ENCODE data around the gene PSMB7.

Gene PSMB7

DNA sequence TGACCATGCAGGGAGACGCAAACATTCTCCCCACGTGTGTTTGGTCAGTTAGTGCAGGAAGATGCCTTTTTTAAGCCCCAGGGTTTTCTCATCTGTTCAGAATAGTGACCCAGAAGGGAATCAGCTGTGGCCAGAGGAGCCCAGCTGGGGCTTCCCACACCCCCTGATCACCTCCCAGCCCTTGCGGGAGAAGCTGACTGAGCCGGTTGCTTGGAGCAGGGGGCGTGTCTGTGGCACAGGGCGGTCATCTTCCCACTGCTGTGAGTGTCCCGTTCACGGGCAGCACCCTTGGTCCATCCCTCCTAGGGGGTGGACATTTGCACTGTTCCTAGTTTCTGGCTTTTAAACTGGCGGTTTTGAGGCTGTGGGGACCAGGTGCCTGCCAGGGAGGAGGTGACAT lies 87.8 kb downstream of the PSMB7 start:
- Mint-ChIP-seq H3K4me1 (peaks cover 5% of the 10 kb centered on the region), H3K36me3 (no peaks in the 10 kb centered on the region), H3K27ac (no peak overlapping the region), H3K9me3 (no peaks in the 10 kb centered on the region), H3K27me3 (no peaks in the 10 kb centered on the region), H3K4me3 (no peak overlapping the region)
- CTCF ChIA-PET, result interaction anchor here (1.0 kb wide), 1 partner anchor 25 kb away, joined by 3 read pairs; no protein-coding TSS in a partner anchor
- no peak for DNase-seq

DNA sequence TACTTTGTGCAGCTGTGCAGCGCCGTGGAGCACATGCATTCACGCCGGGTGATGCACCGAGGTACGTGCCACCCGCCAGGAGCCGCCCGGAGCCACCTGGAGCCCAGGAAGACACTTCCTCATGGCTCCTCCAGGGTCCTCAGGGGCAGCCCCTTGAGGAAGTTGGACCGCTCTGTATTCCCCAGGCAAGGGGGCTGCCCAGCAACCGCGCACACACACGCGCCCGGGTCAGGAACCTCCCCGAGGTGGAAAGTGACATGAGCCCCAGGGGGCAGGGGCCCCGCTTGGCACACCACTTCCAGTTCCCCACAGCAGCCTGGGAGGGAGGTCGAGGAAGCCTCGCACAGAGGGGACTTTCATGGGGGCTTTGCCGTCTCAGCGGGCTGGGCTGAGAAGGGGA lies 88.9 kb downstream of the PSMB7 start:
- DNase-seq, result no peak
- Mint-ChIP-seq H3K4me1 (peaks cover 6% of the 10 kb centered on the region), H3K27ac (no peak overlapping the region), H3K27me3 (no peaks in the 10 kb centered on the region), H3K9me3 (no peaks in the 10 kb centered on the region), H3K36me3 (no peaks in the 10 kb centered on the region), H3K4me3 (no peak overlapping the region)
- CTCF ChIA-PET, result no interaction called here

- no peak overlapping the region for H3K27ac Mint-ChIP-seq
- H3K9me3 Mint-ChIP-seq, result no peaks in the 10 kb centered on the region
- H3K27me3 Mint-ChIP-seq, result no peaks in the 10 kb centered on the region
- DNase-seq, result no peak
- H3K4me1 Mint-ChIP-seq, result peaks cover 6% of the 10 kb centered on the region
- CTCF ChIA-PET, result interaction anchor here (1.0 to 3.7 kb wide), 2 partner anchors 20 to 199 kb away, joined by 3 to 19 read pairs; no protein-coding TSS in a partner anchor
- H3K4me3 Mint-ChIP-seq, result no peak overlapping the region
- H3K36me3 Mint-ChIP-seq, result no peaks in the 10 kb centered on the region
Observed at GRCh38 chr9:124325816-124326215, 89.4 kb downstream of the PSMB7 start.

GRCh38 chr9:124323904-124324303 lies 91.3 kb downstream of the PSMB7 start:
- Mint-ChIP-seq H3K36me3 (no peaks in the 10 kb centered on the region), H3K27ac (no peak overlapping the region), H3K9me3 (no peaks in the 10 kb centered on the region), H3K4me3 (no peak overlapping the region), H3K4me1 (peaks cover 8% of the 10 kb centered on the region), H3K27me3 (no peaks in the 10 kb centered on the region)
- CTCF ChIA-PET, result interaction anchor here (1.1 to 3.7 kb wide), 2 partner anchors 17 to 197 kb away, joined by 3 to 19 read pairs; no protein-coding TSS in a partner anchor
- DNase-seq, result no peak

GRCh38 chr9:124322618-124323432 lies 92.4 kb downstream of the PSMB7 start:
- H3K36me3 Mint-ChIP-seq, result no peaks in the 10 kb centered on the region
- no peak overlapping the region for H3K4me3 Mint-ChIP-seq
- no peaks in the 10 kb centered on the region for H3K27me3 Mint-ChIP-seq
- no peak for DNase-seq
- peaks cover 8% of the 10 kb centered on the region for H3K4me1 Mint-ChIP-seq
- H3K27ac Mint-ChIP-seq, result no peak overlapping the region
- H3K9me3 Mint-ChIP-seq, result no peaks in the 10 kb centered on the region
- CTCF ChIA-PET, result interaction anchor here (0.9 to 3.7 kb wide), 3 partner anchors 11 to 196 kb away, joined by 3 to 19 read pairs (median 4); no protein-coding TSS in a partner anchor

DNA sequence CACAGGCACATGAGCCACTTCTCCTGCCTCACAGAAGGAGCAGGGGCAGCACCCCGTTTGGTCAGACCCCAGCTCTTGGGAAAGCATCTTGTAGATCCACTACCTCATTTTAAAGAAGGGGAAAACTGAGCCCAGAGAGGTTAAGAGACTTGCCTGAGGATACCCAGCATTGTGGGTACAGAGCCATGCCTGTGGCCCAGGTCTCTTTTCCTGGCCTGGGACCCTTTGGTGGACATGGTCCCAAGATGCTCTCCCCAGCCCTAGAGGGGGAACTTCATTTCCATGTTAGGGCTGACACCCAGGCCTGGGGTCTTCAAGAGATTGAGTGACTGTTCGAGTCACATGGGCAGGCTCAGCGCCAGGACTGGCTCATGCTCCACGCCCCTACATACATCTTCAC lies 93.3 kb downstream of the PSMB7 start:
- DNase-seq, result no peak
- Mint-ChIP-seq H3K9me3 (no peaks in the 10 kb centered on the region), H3K27me3 (no peaks in the 10 kb centered on the region), H3K4me3 (no peak overlapping the region), H3K36me3 (no peaks in the 10 kb centered on the region), H3K4me1 (peaks cover 8% of the 10 kb centered on the region), H3K27ac (no peak overlapping the region)
- CTCF ChIA-PET, result no interaction called here

- CTCF ChIA-PET, result interaction anchor here (2.7 kb wide), 1 partner anchor 195 kb away, joined by 20 read pairs; no protein-coding TSS in a partner anchor
- Mint-ChIP-seq H3K27me3 (no peaks in the 10 kb centered on the region), H3K4me1 (peaks cover 8% of the 10 kb centered on the region), H3K27ac (no peak overlapping the region), H3K9me3 (no peaks in the 10 kb centered on the region), H3K36me3 (no peaks in the 10 kb centered on the region), H3K4me3 (no peak overlapping the region)
- no peak for DNase-seq
Observed at GRCh38 chr9:124321416-124321815, 93.8 kb downstream of the PSMB7 start.

DNA sequence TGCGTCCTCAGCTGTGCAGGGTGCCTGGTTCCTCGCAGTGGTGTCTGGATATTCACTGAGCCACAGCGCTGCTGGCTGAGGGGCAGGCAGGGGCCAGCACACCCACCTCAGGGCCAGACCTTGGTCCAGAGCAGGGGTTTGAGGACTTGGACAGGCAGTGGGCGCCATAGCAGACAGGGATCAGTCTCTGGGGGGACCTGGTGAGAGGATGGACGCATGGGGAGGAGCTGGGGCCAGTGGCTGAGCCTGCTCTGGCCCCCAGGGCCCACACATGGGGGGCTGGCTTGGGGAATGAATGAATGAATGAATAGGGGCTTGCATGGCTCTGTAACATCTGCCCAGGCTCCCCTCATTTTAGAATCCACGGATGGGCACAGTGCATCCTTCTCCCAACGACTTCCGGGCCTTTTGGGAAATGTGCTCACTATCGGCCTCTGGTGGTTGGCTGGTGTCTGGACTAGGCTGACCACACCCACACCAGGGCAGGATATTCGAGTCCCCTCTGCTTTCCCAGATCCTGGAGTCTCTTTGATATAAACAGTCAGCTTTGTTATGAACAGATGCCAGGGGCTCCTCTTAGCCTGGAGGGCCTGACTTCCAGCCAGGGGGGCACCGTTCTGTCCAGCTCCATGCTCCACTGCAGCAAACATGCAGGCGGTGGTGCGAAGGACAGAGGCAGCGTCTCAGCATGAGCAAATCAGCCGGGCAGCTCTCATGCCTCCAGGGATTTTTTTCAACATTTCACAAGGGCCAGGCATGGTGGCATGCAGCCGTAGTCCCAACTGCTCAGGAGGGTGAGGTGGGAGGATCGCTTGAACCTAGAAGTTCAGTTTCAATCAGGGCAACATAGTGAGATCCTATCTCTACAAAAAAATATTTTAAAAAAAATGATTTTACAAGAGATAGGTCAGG lies 94.9 kb downstream of the PSMB7 start:
- peak; percentile 63 for DNase-seq
- Mint-ChIP-seq H3K36me3 (no peaks in the 10 kb centered on the region), H3K4me3 (no peak overlapping the region), H3K27ac (no peak overlapping the region), H3K9me3 (no peaks in the 10 kb centered on the region), H3K27me3 (no peaks in the 10 kb centered on the region), H3K4me1 (peaks cover 8% of the 10 kb centered on the region)
- CTCF ChIA-PET, result interaction anchor here (0.7 to 2.7 kb wide), 5 partner anchors 9 to 194 kb away, joined by 3 to 20 read pairs (median 4); no protein-coding TSS in a partner anchor

- H3K27me3 Mint-ChIP-seq, result no peaks in the 10 kb centered on the region
- CTCF ChIA-PET, result no interaction called here
- H3K27ac Mint-ChIP-seq, result no peak overlapping the region
- H3K9me3 Mint-ChIP-seq, result no peaks in the 10 kb centered on the region
- H3K4me1 Mint-ChIP-seq, result peaks cover 2% of the 10 kb centered on the region
- no peak overlapping the region for H3K4me3 Mint-ChIP-seq
- DNase-seq, result no peak
- no peaks in the 10 kb centered on the region for H3K36me3 Mint-ChIP-seq
Observed at GRCh38 chr9:124315882-124316281, 99.4 kb downstream of the PSMB7 start.

- H3K4me3 Mint-ChIP-seq, result no peak overlapping the region
- H3K9me3 Mint-ChIP-seq, result no peaks in the 10 kb centered on the region
- CTCF ChIA-PET, result interaction anchor here (1.4 kb wide), 1 partner anchor 17 kb away, joined by 3 read pairs; no protein-coding TSS in a partner anchor
- no peaks in the 10 kb centered on the region for H3K36me3 Mint-ChIP-seq
- H3K27ac Mint-ChIP-seq, result no peak overlapping the region
- no peak for DNase-seq
- no peaks in the 10 kb centered on the region for H3K4me1 Mint-ChIP-seq
- no peaks in the 10 kb centered on the region for H3K27me3 Mint-ChIP-seq
Observed at GRCh38 chr9:124313940-124314339, 101.3 kb downstream of the PSMB7 start.

GRCh38 chr9:124312290-124313265 lies 102.7 kb downstream of the PSMB7 start:
- Mint-ChIP-seq H3K9me3 (no peaks in the 10 kb centered on the region), H3K4me1 (no peaks in the 10 kb centered on the region), H3K27me3 (no peaks in the 10 kb centered on the region), H3K36me3 (no peaks in the 10 kb centered on the region), H3K4me3 (no peak overlapping the region), H3K27ac (no peak overlapping the region)
- DNase-seq, result no peak
- CTCF ChIA-PET, result interaction anchor here (1.2 to 1.8 kb wide), 4 partner anchors 15 to 186 kb away, joined by 3 to 10 read pairs (median 3); no protein-coding TSS in a partner anchor

GRCh38 chr9:124311283-124311682 lies 104.0 kb downstream of the PSMB7 start:
- Mint-ChIP-seq H3K4me1 (no peaks in the 10 kb centered on the region), H3K9me3 (no peaks in the 10 kb centered on the region), H3K27ac (no peak overlapping the region), H3K27me3 (no peaks in the 10 kb centered on the region), H3K4me3 (no peak overlapping the region), H3K36me3 (no peaks in the 10 kb centered on the region)
- DNase-seq, result peak; percentile 31
- CTCF ChIA-PET, result interaction anchor here (0.8 to 1.8 kb wide), 7 partner anchors 8 to 194 kb away, joined by 3 to 10 read pairs (median 3); no protein-coding TSS in a partner anchor

DNA sequence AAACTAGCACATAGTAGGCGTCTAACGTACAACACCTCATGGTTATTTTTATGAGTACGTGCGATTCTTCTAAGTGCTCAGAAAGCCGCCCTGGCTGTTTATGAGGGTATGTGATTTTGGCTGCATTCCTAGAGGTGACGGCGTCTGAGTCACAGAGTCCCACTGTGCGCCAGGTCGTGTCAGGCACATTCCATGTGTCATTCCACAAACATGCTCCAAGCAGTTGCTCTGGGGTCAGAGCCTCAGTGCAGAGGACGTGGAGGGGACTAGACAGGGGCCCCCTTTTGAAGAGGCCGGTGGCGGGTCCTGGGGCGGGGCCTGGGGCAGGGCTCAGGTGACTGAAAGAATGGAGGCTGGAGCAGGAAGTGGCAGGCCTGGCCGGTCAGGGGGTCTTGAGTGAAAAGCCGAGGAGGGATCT lies 105.6 kb downstream of the PSMB7 start:
- Mint-ChIP-seq H3K4me3 (no peak overlapping the region), H3K27me3 (no peaks in the 10 kb centered on the region), H3K9me3 (no peaks in the 10 kb centered on the region), H3K4me1 (no peaks in the 10 kb centered on the region), H3K27ac (no peak overlapping the region), H3K36me3 (no peaks in the 10 kb centered on the region)
- CTCF ChIA-PET, result interaction anchor here (1.1 kb wide), 1 partner anchor 176 kb away, joined by 3 read pairs; no protein-coding TSS in a partner anchor
- no peak for DNase-seq
